ENCODE results near the gene KLKB1.
"Not testable (repeated sequence)": the region's sequence is repeated elsewhere in the genome, so short reads cannot be mapped to it uniquely, and the experiment has no call there.

Gene KLKB1

GRCh38 chr4:186227744-186228513, 622 bp downstream of the KLKB1 start:
- DNase-seq = no peak

- no peak for DNase-seq
Measured at GRCh38 chr4:186228514-186228894, 1.2 kb downstream of the KLKB1 start.

GRCh38 chr4:186234367-186234766, 7.1 kb downstream of the KLKB1 start:
- no peak for DNase-seq

- no peak for DNase-seq
Measured at GRCh38 chr4:186236126-186236525, 8.8 kb downstream of the KLKB1 start.

- no peak for DNase-seq
Measured at GRCh38 chr4:186240452-186240847, 13.1 kb downstream of the KLKB1 start.

GRCh38 chr4:186240848-186241491, 13.7 kb downstream of the KLKB1 start:
- no peak for DNase-seq

DNA sequence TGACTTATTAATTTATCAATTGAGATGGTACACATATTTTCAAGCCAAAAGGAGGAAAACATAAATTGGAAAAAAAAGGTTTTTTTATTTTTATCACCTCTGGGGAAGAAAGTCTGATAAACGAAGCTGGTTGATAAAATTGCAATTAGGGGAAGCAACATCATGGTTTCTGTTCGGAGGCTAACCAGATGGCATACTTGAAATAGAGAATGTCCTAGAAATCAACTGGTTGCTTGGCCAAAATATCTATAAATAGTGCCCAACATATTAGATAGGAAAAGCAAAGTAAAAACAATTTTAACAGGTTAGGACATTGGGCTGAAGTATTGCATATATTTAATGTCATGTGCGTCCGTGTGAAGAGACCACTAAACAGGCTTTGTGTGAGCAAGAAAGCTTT, 14.3 kb downstream of the KLKB1 start:
- DNase-seq = no peak

DNA sequence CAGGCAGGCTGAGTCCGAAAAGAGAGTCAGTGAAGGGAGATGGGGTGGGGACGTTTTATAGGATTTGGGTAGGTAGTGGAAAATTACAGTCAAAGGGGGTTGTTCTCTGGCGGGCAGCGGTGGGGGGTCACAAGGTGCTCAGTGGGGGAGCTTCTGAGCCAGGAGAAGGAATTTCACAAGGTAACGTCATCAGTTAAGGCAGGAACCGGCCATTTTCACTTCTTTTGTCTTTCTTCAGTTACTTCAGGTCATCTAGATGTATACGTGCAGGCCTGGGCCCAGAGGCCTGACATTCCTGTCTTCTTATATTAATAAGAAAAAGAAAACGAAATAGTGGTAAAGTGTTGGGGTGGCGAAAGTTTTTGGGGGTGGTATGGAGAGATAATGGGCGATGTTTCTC, 14.7 kb downstream of the KLKB1 start:
- not testable (repeated sequence) for DNase-seq

- no peak for DNase-seq
Measured at GRCh38 chr4:186243331-186243730, 16.0 kb downstream of the KLKB1 start.

GRCh38 chr4:186244835-186245234, 17.5 kb downstream of the KLKB1 start:
- DNase-seq = no peak

GRCh38 chr4:186247062-186247752, 19.9 kb downstream of the KLKB1 start:
- DNase-seq = not testable (repeated sequence)

GRCh38 chr4:186248643-186249042, 21.3 kb downstream of the KLKB1 start:
- DNase-seq = no peak

- no peak for DNase-seq
Measured at GRCh38 chr4:186249785-186250754, 22.8 kb downstream of the KLKB1 start.

- no peak for DNase-seq
Measured at GRCh38 chr4:186250760-186251159, 23.5 kb downstream of the KLKB1 start.

GRCh38 chr4:186255122-186255521, 27.8 kb downstream of the KLKB1 start:
- DNase-seq = no peak

GRCh38 chr4:186258216-186258811, 31.0 kb downstream of the KLKB1 start:
- DNase-seq = no peak

DNA sequence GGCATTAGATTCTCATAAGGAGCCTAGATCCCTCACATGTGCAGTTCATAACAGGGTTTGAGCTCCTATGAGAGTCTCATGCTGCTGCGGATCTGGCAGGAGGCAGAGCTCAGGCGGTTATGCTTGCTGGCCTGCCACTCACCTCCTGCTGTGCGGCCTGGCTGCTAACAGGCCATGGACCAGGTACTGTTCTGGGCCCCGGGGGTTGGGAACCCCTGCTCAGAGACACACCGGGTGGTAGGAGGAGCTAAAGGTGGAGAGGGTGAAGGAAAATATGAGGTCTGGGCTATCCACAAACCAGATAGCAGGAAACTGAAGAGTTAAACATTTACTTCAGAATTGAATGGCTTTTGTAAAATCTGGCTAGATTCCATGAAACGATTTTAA, 32.8 kb downstream of the KLKB1 start:
- DNase-seq = no peak

DNA sequence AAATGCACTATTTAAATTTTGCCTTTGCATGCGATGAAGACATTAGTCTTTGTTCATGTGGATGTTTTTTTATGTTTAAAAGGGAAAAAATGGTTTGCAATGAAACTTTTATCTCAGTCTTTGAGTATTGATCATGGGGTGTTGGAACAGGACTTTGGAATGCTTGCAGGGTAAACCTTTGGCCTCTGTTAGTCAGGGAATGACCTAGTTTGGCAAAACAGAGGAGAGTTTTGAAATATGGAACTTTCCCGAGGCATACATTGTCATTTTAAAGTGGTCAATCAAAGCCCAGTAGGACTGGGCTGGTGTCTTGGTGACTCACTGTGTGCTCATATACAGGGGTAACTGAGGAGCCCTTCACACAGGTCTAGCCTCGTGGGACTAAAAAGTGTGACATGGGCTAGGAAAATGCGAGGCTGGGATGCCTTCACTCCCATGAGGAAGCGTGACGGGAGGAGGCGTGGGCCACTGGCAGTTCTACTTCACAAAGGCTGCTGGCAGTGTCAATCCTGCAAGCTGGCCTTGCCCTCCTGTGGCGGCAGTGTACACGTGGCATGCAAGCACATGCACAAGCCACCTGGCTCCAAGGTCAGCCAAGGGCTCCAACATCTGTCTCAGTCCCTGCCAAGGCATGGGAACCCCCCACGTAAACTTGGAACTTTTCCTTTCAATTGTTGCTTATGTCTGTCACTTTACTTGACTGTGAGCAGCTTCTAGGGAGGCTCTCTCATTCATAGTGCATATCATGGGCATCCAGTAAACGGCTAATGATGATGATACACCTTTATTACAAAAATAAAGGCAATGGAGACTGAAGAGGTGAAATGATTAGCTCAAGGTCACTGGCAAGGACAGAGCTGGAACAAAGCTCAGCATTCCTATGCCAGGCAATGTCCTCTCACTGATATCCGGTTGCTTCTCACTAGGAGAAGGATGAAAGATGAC, 33.5 kb downstream of the KLKB1 start:
- DNase-seq = no peak

DNA sequence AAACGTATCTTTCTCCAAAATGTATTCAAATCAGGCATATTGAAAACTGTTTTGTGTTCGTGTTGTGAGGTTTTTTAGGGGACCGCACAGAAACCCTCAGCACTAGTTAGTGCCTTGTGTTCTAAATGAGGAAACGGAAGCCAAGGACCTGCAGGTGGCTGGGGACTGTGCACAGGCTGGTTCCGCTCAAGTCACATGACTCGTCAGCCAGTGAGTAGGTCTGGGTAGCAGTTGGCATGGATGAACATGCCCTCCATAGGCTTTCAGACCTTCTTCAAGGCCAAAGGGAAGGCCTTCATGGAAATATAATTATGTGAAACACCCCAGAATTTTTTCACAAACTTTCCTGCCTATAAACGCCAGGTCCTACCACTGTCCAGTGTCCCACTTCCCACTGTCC, 37.4 kb downstream of the KLKB1 start:
- no peak for DNase-seq

DNA sequence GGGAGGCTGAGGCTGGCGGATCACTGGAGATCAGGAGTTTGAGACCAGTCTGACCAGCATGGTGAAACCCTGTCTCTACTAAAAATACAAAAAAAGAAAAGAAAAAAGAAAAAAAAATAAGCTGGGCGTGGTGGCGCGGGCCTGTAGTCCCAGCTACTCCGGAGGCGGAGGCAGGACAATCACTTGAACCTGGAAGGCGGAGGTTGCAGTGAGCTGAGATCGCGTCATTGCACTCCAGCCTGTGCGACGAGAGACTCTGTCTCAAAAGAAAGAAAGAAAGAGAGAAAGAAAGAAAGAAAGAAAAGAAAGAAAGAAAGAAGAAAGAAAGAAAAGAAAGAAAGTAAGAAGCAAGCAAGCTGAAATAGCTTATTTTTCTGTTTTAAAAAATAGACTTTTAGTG, 37.9 kb downstream of the KLKB1 start:
- not testable (repeated sequence) for DNase-seq
